Measurements from ENCODE around the gene MEOX2. TPM values are rescaled to one million over a fixed set of nuclear protein-coding genes. Genes with fewer than 3 reads are reported as not detected.

The MEOX2 gene
- total and polyA plus RNA-seq, 2 of the 13 experiments (the other 11 are each of a cell fraction or from before 2014, with no cell fraction given) = not detected

DNA sequence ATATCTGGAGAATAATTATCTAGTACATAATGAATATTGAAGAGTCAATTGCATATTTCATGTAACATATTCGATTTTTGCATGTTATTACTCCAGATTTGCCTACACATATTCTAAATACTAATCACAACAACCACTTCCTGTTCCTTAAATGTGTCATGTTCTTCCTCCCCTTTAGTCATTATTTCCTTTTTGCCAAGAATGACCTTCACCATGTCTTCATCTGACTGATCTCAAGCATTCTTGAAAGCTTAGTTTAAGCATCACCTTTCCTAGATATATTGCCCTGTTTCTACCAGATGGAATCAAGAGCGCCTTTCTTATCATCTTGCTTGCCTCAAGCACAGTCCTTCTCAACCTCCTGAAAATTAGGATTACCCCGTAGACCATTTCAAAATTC lies 23.5 kb upstream of the MEOX2 start (continued):
- TF ChIP-seq NFYB (CRISPR knock-in tag; IDR thresholded peaks at IDR 0.05) = no peak
- TF ChIP-seq HOXA9 (CRISPR knock-in tag; IDR thresholded peaks at IDR 0.05; ENCODE audit: borderline replicate concordance) = no peak

DNA sequence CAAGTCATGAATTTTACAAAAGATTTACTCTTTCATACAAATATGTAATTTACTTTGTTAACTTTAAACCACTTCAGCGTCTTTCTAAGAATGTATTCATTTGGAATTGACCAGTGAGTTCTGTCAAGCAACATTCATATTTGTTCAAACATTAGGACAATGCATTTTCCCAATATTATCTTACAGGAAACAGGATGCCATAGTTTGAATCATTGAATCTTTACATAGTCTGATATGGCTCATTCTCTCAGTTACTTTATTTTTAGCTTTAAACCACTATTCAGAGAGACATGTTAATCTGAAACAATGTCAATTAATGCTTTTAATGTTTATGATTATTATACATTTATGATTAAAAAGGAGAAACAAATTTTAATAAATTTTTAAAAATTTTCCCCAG lies 21.1 kb upstream of the MEOX2 start:
- in situ Hi-C loops (cut with HindIII; ENCODE audit: extremely low pct_ligation_motif_present, low pct_unique_long_range_greater_than_20kb) (loop anchor here (25.0 kb wide), 1 partner anchor 395 kb away; no protein-coding TSS in a partner anchor), intact Hi-C loops (cut with micrococcal nuclease; ENCODE audit: unreplicated experiment) (no loop called here)
- no peak overlapping the region for H3K4me3 ChIP-seq (replicated peaks in 1 of 3; ENCODE audit: insufficient read depth in 1 of 3, low read depth in 2 of 3, low read length in 3 of 3)
- POLR2A ChIA-PET = no interaction called here
- H3K79me2 ChIP-seq (ENCODE audit: insufficient read depth, low read length) = no peaks in the 10 kb centered on the region
- no peaks in the 10 kb centered on the region for H3K4me1 ChIP-seq (ENCODE audit: insufficient read depth, low read length)
- no peak overlapping the region for H3K4me2 ChIP-seq (ENCODE audit: low read depth, low read length)
- CTCF ChIA-PET (ENCODE audit: low intra/inter-chr PET ratio, low total read pairs) = no interaction called here
- no peak for FAIRE-seq
- H3K9me3 ChIP-seq (ENCODE audit: low read length) = no peaks in the 10 kb centered on the region
- H3K36me3 ChIP-seq (replicated peaks in 1 of 2; ENCODE audit: control insufficient read depth in 1 of 2, insufficient read depth in 2 of 2, low read length in 2 of 2) = no peaks in the 10 kb centered on the region
- no TSS peak for BruUV-seq (replicated peaks)
- no peak overlapping the region for H2AFZ ChIP-seq (ENCODE audit: low read length)
- H3K9ac ChIP-seq (ENCODE audit: insufficient read depth, low read depth, low read length) = no peak overlapping the region
- WGBS (ENCODE audit: low lambda C conversion rate) = 3% methylated on average over 1 of the region's 1 CpG
- no peaks in the 10 kb centered on the region for H4K20me1 ChIP-seq (ENCODE audit: insufficient read depth, low read length)
- H3K27me3 ChIP-seq (ENCODE audit: control insufficient read depth in 1 of 2, insufficient read depth in 2 of 2, low read length in 2 of 2) = no peaks in the 10 kb centered on the region
- no peak for ATAC-seq
- no peak for DNase-seq (ENCODE audit: low spot score)
- H3K27ac ChIP-seq (ENCODE audit: extremely low read length, insufficient read depth, low read length) = no peak overlapping the region
- TF ChIP-seq ZNF564 (CRISPR knock-in tag; IDR thresholded peaks at IDR 0.05) (no peak), KDM5B (CRISPR knock-in tag; IDR thresholded peaks at IDR 0.05; ENCODE audit: borderline replicate concordance) (no peak), HDAC2 (CRISPR knock-in tag; IDR thresholded peaks at IDR 0.05) (no peak), SP2 (CRISPR knock-in tag; IDR thresholded peaks at IDR 0.05) (no peak), KMT2B (CRISPR knock-in tag; IDR thresholded peaks at IDR 0.05) (no peak), NFE2L1 (CRISPR knock-in tag; IDR thresholded peaks at IDR 0.05; ENCODE audit: borderline replicate concordance) (no peak)
- TF ChIP-seq, protein P1, sequence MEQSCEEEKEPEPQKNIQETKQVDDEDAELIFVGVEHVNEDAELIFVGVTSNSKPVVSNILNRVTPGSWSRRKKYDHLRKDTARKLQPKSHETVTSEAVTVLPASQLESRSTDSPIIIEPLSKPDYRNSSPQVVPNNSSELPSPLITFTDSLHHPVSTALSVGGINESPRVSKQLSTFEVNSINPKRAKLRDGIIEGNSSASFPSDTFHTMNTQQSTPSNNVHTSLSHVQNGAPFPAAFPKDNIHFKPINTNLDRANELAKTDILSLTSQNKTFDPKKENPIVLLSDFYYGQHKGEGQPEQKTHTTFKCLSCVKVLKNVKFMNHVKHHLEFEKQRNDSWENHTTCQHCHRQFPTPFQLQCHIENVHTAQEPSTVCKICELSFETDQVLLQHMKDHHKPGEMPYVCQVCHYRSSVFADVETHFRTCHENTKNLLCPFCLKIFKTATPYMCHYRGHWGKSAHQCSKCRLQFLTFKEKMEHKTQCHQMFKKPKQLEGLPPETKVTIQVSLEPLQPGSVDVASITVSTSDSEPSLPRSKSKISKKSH (CRISPR knock-in tag; IDR thresholded peaks at IDR 0.05; ENCODE audit: borderline replicate concordance) = no peak
- TF ChIP-seq, protein P2, sequence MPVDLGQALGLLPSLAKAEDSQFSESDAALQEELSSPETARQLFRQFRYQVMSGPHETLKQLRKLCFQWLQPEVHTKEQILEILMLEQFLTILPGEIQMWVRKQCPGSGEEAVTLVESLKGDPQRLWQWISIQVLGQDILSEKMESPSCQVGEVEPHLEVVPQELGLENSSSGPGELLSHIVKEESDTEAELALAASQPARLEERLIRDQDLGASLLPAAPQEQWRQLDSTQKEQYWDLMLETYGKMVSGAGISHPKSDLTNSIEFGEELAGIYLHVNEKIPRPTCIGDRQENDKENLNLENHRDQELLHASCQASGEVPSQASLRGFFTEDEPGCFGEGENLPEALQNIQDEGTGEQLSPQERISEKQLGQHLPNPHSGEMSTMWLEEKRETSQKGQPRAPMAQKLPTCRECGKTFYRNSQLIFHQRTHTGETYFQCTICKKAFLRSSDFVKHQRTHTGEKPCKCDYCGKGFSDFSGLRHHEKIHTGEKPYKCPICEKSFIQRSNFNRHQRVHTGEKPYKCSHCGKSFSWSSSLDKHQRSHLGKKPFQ (CRISPR knock-in tag; IDR thresholded peaks at IDR 0.05; ENCODE audit: insufficient replicate concordance) = no peak
- TF ChIP-seq, protein P3, sequence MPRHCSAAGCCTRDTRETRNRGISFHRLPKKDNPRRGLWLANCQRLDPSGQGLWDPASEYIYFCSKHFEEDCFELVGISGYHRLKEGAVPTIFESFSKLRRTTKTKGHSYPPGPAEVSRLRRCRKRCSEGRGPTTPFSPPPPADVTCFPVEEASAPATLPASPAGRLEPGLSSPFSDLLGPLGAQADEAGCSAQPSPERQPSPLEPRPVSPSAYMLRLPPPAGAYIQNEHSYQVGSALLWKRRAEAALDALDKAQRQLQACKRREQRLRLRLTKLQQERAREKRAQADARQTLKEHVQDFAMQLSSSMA (CRISPR knock-in tag; IDR thresholded peaks at IDR 0.05) = no peak
